ENCODE measurements around the gene ADRA2B.
"Not testable (repeated sequence)": the region's sequence is repeated elsewhere in the genome, so short reads cannot be mapped to it uniquely, and the experiment has no call there.

Gene ADRA2B

GRCh38 chr2:96150007-96150640 is 33.8 kb upstream of the ADRA2B start:
- no peak for DNase-seq (ENCODE audit: low read depth)

- DNase-seq (ENCODE audit: low read depth) = peak; percentile 38
Observed at GRCh38 chr2:96148410-96149217, 32.2 kb upstream of the ADRA2B start.

DNA sequence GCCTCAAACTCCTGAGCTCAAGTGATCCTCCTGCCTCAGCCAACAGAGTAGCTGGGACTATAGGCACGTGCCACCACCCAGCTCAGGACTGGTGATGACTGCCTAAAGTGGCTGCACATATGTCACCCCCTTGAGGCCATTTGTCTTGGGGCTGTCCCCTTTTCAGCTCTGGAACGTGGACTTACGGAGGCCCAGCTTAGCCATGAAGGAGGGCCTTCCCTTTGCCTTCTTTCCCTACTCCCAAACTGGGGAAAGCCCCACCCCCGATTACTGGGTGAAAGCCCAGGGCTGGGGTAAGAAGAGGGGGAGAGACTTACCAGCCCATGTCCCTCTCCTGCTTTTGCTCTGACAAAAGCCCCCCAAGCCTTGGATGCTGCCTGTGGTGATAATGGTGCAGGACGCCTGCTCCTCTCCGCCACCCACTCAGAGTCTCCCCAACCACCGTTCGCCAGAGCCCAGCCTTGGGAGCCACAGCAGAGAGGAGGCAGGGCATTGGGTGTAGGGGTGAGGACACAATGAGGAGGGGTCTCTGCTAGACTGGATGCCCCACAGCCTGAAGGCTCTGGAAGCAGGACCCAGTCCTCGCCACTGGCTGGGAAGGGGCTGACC is 31.3 kb upstream of the ADRA2B start:
- no peak for DNase-seq (ENCODE audit: low read depth)

DNA sequence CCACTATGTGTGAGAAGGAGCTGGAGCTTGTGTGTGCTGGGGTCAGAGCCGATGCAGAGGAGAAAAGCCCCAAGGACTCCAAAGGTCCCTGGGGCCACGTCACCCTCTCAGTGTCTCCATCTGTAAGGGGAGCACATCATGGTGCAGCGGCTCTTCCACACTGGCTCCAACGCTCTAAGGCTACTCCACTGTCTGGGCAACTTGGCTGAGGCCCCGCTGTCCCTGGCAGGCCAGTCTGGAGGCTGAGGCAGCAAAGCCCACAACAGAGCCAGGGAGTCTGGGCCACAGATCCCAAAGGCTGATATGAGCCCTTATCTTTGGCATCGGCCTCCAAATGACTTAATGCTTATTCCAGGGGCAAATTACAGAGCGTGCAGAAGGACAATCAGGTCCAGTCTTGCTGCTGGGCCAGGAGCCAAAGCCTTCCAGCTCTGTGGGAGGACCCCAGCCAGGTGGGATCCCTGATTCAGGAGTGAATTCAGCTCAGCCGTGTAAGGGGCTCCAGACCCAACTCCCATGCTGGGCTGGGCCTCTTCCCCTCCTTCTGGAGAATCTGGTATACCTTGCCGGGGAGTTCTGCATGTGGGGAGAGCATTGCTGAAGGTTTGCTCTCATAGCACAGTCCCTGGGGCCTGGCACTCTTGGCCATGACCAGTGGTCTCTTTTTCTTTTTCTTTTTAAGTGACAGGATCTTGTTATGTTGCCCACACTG is 30.7 kb upstream of the ADRA2B start:
- DNase-seq (ENCODE audit: low read depth) = no peak

DNA sequence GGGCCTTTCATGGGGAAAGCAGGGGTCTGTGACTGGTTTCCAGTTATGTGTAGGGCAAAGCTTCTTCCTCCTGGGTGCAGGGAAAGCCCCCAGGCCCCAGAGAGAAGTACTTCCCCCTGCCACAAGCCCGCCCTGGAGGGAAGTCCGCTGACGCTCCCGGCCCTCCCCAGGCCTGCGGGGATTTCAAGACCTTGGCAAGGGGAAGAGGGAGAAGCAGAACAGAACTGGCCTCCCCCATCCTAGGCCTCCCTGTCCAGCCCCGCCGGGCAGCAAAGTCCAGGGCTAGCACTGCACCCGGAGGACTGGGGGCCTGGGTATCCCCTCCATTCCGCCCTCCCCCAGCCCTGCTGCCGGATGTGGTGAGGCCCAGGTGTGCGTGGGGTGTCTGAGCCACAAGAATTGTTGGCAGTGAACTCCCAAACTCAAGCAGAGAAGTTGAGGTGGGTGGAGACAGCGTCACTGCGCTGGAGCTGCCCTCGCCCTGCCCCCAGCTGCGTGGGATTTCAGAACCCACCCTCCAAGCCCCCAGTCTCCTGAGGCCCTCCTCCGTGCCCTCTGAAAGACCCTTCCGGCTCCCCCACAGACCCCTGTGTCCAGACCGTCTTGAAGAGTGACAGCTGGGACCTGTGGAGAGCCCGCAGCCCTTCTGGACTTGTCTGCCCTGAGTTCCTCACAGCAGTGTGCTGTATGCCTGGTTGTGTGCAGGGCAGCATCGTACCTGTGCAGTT is 29.9 kb upstream of the ADRA2B start:
- DNase-seq (ENCODE audit: low read depth) = no peak

DNA sequence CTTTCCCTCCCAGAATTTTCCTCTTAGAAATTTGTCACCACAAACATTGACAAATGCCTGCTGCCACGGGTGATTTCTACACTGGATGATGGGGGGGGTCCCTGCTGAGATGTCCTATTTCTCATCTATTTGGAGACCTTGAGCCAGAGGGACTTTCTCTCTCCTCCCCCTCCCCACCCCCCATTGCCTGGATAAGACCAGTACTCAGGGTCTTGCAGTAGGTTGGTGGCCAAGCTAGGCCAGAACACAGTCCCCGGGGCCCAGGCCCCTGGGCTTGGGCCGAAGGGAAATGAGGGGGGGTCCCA is 29.4 kb upstream of the ADRA2B start:
- DNase-seq (ENCODE audit: low read depth) = no peak

DNA sequence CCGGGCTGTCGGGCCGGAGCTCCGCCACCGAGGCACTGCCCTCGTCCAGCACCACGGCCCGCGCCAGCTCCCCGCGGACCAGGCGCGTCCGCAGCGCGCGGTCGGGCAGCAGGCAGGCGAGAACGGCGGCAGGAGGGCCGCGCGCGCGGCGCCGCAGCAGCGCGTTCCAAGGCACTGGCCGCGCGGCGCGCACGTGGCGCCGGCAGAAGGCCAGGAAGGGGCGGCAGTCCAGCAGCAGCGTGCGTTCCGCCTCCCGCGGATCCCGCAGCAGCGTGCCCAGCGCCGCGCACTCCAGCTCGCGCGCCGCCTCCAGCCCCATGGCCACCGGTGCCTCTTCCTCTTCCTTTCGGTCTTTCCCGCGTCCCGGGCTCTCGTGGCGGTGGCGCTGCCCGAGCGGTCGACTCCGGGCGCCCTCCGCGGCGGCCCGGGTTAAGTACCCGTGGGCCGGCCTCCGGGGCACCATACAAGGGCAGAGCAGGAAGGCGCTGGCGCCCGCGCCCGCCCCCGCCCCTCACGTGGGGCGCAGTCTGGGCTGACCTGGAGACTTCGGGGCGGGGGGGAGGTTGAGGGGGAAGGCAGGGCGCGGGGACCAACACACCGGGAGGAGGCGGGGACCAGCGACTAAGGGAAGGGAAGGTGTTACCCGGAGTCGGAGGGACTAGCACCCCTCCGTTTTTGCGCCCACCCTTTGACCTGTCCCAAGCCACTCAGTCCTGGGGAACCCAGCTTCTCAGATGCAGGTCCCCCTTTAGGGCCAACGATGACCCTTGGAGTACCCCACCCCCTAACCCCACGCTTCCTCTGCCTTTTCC is 28.9 kb upstream of the ADRA2B start, which contains the start of gene DUSP2:
TSS of gene DUSP2 (minus strand) at position 405 of the 812 bp plus-strand sequence. CDS start at position 319, 86 bp downstream.
- no peak for DNase-seq (ENCODE audit: low read depth)

DNA sequence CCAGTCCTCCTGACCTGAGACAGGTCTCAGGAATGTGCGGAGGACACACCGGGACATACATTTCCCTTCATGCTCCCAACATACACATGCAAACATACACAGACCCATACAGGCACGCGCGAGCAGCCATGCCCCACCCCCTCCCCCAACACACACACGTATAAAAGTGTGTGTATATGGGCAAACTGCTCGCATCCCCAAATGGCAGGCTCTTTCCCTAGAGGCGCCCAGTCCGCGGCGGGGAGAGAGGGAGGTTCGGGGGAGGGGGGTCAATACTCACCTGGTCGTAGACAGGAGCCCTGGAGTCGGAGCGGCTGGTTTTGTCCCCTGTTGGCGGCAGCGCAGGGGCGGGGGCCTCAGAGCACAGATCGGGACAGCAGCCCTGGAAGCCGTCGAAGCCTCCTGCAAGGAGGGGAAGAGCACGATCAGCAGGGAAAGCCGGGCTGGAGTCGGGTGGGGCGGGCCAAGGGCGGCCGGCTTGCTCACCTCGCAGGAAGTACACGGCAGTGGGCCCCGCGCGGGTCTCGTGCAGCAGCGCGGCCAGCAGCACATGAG is 28.2 kb upstream of the ADRA2B start:
- no peak for DNase-seq (ENCODE audit: low read depth)

- DNase-seq (ENCODE audit: low read depth) = no peak
Observed at GRCh38 chr2:96143848-96144480, 27.6 kb upstream of the ADRA2B start.

DNA sequence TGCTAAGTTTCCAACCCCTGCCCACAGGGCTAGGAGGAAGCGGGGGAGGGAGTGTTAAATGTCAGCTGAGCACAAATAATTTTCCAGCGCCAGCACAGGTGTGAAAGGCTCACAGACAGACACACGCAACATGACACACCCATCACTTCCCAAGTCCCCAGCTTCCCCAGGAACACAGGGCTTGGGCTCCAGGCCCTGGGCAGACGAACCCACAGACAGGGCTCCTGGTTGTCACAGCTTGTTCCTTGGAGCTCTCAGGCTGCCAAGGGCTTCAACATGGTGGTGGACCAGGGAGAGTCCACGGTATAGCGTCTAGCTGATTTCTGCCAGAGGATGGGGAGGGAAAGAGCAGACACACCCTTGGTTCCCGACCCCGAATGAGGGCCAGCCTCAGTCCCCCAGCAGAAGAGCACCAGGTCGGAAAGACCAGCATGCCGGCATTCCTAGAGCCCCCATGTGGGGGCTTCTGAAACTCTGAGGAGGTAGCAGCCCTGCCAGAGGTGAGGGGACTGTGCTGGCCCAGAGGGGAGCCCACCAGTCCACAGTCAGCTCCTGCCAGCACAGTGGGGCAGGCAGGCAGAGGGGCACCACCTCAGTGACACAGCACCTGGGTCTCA is 27.0 kb upstream of the ADRA2B start:
- DNase-seq (ENCODE audit: low read depth) = no peak

GRCh38 chr2:96142217-96143113 is 26.1 kb upstream of the ADRA2B start:
- no peak for DNase-seq (ENCODE audit: low read depth)

- not testable (repeated sequence) for DNase-seq (ENCODE audit: low read depth)
Observed at GRCh38 chr2:96141624-96141967, 25.2 kb upstream of the ADRA2B start.

DNA sequence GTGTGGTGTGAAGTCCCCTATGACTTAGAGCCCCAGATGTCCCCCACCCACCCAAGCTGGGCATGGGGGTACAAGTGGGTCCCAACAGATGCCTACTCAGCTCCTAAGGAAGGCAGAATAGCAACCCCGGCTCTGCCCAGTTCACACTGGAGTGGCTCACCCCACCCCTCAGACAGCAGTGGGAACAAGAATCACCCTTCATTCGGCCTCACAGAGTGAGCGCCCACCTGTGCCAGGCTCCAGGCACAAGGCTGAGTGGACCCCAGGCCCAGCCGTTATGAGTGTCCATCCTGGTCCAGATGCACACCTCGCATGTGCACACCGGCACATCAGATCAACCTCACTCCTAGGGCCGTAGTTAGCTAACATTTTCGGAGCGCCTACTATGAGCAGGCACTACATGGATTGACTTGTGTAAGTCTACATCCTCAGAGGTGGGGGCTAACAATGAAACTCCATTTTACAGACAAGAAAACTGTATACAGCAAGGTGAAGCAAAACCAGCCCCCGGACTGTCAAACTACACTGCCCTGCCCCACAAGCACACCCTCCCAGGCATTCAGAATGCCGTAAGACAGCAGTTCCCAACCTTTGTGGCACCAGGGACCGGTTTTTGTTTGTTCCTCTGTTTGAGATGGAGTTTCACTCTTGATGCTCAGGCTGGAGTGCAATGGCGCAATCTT is 24.7 kb upstream of the ADRA2B start:
- no peak for DNase-seq (ENCODE audit: low read depth)

DNA sequence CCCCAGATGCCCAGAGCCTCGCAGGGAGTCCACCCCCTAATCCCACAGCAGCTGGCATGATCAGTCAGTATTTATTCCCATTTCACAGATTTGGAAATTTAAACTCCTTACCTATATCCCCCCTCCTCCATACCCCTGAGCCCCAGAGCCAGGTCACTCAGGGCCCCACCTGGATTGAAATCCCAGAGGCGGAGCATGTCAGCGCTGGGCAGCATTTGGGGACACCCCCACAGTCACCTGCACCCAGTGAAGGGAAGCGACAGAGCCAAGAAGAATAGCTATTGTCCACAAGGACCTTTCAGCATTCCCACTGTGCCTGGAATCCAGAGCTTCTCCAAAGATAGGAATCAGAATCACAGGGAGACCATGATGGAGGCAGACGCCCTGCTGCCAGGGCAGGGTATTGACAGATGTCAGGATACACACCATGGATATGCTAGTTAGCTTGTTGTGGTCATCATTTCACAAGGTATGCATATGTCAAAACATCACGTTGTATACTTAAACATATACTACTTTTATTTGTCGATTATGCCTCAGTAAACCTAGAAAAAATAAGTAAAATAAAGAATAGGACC is 22.9 kb upstream of the ADRA2B start:
- DNase-seq (ENCODE audit: low read depth) = no peak

- DNase-seq (ENCODE audit: low read depth) = no peak
Observed at GRCh38 chr2:96138179-96139145, 22.1 kb upstream of the ADRA2B start, which contains the start of gene ASTL. Gene ASTL (minus strand): TSS chr2:96138502. CDS start chr2:96138436, 66 bp downstream.

GRCh38 chr2:96137321-96138178 is 21.2 kb upstream of the ADRA2B start:
- DNase-seq (ENCODE audit: low read depth) = no peak
